HepG2 (cell line): ENCODE measurements around the gene EXOSC6. TPM values are rescaled to one million over a fixed set of nuclear protein-coding genes. Genes with fewer than 3 reads are reported as not detected.

ENCODE experiments used
- ATAC-seq: fragments of 200-7000 bp; cut with Tn5 transposase; 3 replicates; pipeline ENCODE4 v1.9.1; 2020; ENCODE audit warnings: mild to moderate bottlenecking, moderate library complexity
- BruUV-seq: library from RNA; stranded (reverse); fragments of 400-500 nt; replicated peaks from 2 replicates; lab custom pipeline; 2021; lab: Mats Ljungman, UMichigan
- CTCF ChIA-PET: fragments of 300-600 bp; formaldehyde crosslinking; extraction: SDS; loops from one replicate; lab custom pipeline; 2021; ENCODE audit warnings: low total read pairs, inconsistent platforms, low intra/inter-chr PET ratio; lab: Yijun Ruan, JAX
- POLR2A ChIA-PET: fragments of 350-600 bp; sonication (Branson Sonifier 250); formaldehyde crosslinking; loops from one replicate; lab custom pipeline; 2020; ENCODE audit warnings: antibody characterized with exemption, inconsistent platforms; lab: Yijun Ruan, JAX
- DNase-seq: peaks from one replicate; pipeline ENCODE4 v3.0.0-alpha.2; 2015; ENCODE audit warnings: low spot score
- FAIRE-seq: peaks from 3 replicates; lab custom pipeline; 2011; peaks lifted over from hg19 to GRCh38; lab: Jason Lieb, UNC
- H2AFZ ChIP-seq: one replicate; pipeline ENCODE4 v1.6.1; 2011; ENCODE audit warnings: low read length, inconsistent platforms
- H3K27ac ChIP-seq: fragments of 300-600 bp; 3 replicates; pipeline ENCODE4 v1.8.0; 2011; ENCODE audit warnings: mixed run types, mild to moderate bottlenecking, mixed read lengths, low read length, inconsistent platforms; ENCODE audit not compliant: insufficient read depth; ENCODE audit errors: extremely low read length
- H3K27me3 ChIP-seq, 2 experiments: fragments of 200-600 bp in 1 of 2; 2 replicates in 1 of 2; 3 replicates in 1 of 2; pipeline versions ENCODE4 v1.6.0 to v1.8.0; 2011; ENCODE audit warnings: low read length in 2 of 2, mild to moderate bottlenecking in 2 of 2, moderate library complexity in 2 of 2, inconsistent platforms in 1 of 2; ENCODE audit not compliant: insufficient read depth in 2 of 2, control insufficient read depth in 1 of 2
- H3K36me3 ChIP-seq, 2 experiments: fragments of 200-600 bp in 1 of 2; replicated peaks in 1 of 2; 2 replicates in 1 of 2; 3 replicates in 1 of 2; pipeline versions ENCODE4 v1.5.1 to v1.8.0; 2011; ENCODE audit warnings: low read length in 2 of 2, inconsistent platforms in 1 of 2; ENCODE audit not compliant: insufficient read depth in 2 of 2, control insufficient read depth in 1 of 2
- H3K4me1 ChIP-seq: 2 replicates; pipeline ENCODE4 v1.5.1; 2012; ENCODE audit warnings: low read length, inconsistent platforms; ENCODE audit not compliant: insufficient read depth
- H3K4me2 ChIP-seq: 2 replicates; pipeline ENCODE4 v1.6.0; 2011; ENCODE audit warnings: low read depth, low read length, inconsistent platforms
- H3K4me3 ChIP-seq, 3 experiments: fragments of 200-600 bp in 1 of 3; sonication (generic), shearing (Covaris generic) in 1 of 3; replicated peaks in 1 of 3; 2 replicates each; pipeline ENCODE4 v1.5.1; 2011 to 2016; ENCODE audit warnings: low read length in 3 of 3, inconsistent platforms in 2 of 3, low read depth in 2 of 3, mild to moderate bottlenecking in 2 of 3, control low read depth in 1 of 3, mixed read lengths in 1 of 3; ENCODE audit not compliant: insufficient read depth in 1 of 3
- H3K79me2 ChIP-seq: one replicate; pipeline ENCODE4 v1.6.1; 2011; ENCODE audit warnings: low read length, inconsistent platforms; ENCODE audit not compliant: insufficient read depth
- H3K9ac ChIP-seq: 2 replicates; pipeline ENCODE4 v1.6.0; 2011; ENCODE audit warnings: mild to moderate bottlenecking, low read depth, low read length, inconsistent platforms; ENCODE audit not compliant: insufficient read depth
- H3K9me3 ChIP-seq: 2 replicates; pipeline ENCODE4 v1.5.1; 2012; ENCODE audit warnings: mild to moderate bottlenecking, low read length
- H4K20me1 ChIP-seq: 2 replicates; pipeline ENCODE4 v1.6.0; 2011; ENCODE audit warnings: inconsistent platforms, mild to moderate bottlenecking, low read length, moderate library complexity; ENCODE audit not compliant: insufficient read depth
- DPF2 ChIP-seq: sonication (generic); formaldehyde crosslinking; IDR thresholded peaks from 2 replicates; pipeline ENCODE4 v1.4.0; 2020; ENCODE audit warnings: mild to moderate bottlenecking, low read depth, missing genetic modification reagents, borderline replicate concordance
- ETV5 ChIP-seq: IDR thresholded peaks from 2 replicates; pipeline ENCODE4 v1.6.1; 2018; ENCODE audit warnings: missing biosample characterization, missing genetic modification reagents, inconsistent platforms, borderline replicate concordance
- GATAD2A ChIP-seq: IDR thresholded peaks from 2 replicates; pipeline ENCODE4 v1.6.1; 2016
- MXD4 ChIP-seq: IDR thresholded peaks from 2 replicates; pipeline ENCODE4 v1.6.1; 2016; ENCODE audit warnings: mild to moderate bottlenecking, missing biosample characterization, missing genetic modification reagents
- ZNF230 ChIP-seq: sonication (generic); formaldehyde crosslinking; IDR thresholded peaks from 2 replicates; pipeline ENCODE4 v1.4.0; 2020; ENCODE audit warnings: mild to moderate bottlenecking, missing genetic modification reagents
- WGBS: methylation state at CpG from one replicate; pipeline ENCODE4 v1.1.6; 2017; ENCODE audit warnings: low lambda C conversion rate; 5-methylcytosine and 5-hydroxymethylcytosine counted together
- in situ Hi-C: cut with HindIII; loops from 2 replicates; pipeline ENCODE4 v1.10.0; 2017; ENCODE audit warnings: low pct_unique_long_range_greater_than_20kb; ENCODE audit not compliant: extremely low pct_ligation_motif_present
- intact Hi-C: fragments of 100-400 bp; cut with micrococcal nuclease; formaldehyde crosslinking; loops from one replicate; pipeline ENCODE4 v1.10.0; 2022; ENCODE audit not compliant: unreplicated experiment
- polyA plus RNA-seq, 8 experiments: library from polyadenylated mRNA; depleted of rRNA in 3 of 8; stranded (reverse) in 7 of 8; unstranded in 1 of 8; fragments of >200 nt; fragmentation: Illumina TruSeq in 4 of 8; extraction: Trizol in 4 of 8; gene quantifications; 2 replicates each; pipeline versions ENCODE4 v1.2.1 to v1.2.3, GENCODE V29; 2011 to 2016; ENCODE audit warnings: low read depth in 4 of 8, missing spikeins in 1 of 8, mixed read lengths in 1 of 8; ENCODE audit not compliant: insufficient read depth in 1 of 8
- total RNA-seq, 5 experiments: library from RNA; depleted of rRNA; stranded (reverse); fragments of >200 nt; fragmentation: Illumina TruSeq; extraction: Trizol; gene quantifications; 2 replicates each; pipeline ENCODE4 v1.2.3, GENCODE V29; 2016; ENCODE audit warnings: low read depth in 1 of 5
- TF ChIP-seq, protein P1 (sequence below): sonication (generic); formaldehyde crosslinking; IDR thresholded peaks from 2 replicates; pipeline ENCODE4 v1.4.0; 2020; ENCODE audit warnings: missing genetic modification reagents, borderline replicate concordance
- TF ChIP-seq, protein P2 (sequence below): sonication (generic); formaldehyde crosslinking; IDR thresholded peaks from 2 replicates; pipeline ENCODE4 v1.4.0; 2020; ENCODE audit warnings: missing genetic modification reagents, borderline replicate concordance
- TF ChIP-seq, protein P3 (sequence below): sonication (generic); formaldehyde crosslinking; IDR thresholded peaks from 2 replicates; pipeline ENCODE4 v1.4.0; 2020; ENCODE audit warnings: mild to moderate bottlenecking, missing genetic modification reagents, borderline replicate concordance
- TF ChIP-seq, protein P4 (sequence below): IDR thresholded peaks from 2 replicates; pipeline ENCODE4 v1.6.1; 2012; ENCODE audit warnings: low read length, improper control_type of control experiment

The EXOSC6 gene
- total and polyA plus RNA-seq, 2 of the 13 experiments (the other 11 are each of a cell fraction or from before 2014, with no cell fraction given), result 13.1 to 39.9 TPM

DNA sequence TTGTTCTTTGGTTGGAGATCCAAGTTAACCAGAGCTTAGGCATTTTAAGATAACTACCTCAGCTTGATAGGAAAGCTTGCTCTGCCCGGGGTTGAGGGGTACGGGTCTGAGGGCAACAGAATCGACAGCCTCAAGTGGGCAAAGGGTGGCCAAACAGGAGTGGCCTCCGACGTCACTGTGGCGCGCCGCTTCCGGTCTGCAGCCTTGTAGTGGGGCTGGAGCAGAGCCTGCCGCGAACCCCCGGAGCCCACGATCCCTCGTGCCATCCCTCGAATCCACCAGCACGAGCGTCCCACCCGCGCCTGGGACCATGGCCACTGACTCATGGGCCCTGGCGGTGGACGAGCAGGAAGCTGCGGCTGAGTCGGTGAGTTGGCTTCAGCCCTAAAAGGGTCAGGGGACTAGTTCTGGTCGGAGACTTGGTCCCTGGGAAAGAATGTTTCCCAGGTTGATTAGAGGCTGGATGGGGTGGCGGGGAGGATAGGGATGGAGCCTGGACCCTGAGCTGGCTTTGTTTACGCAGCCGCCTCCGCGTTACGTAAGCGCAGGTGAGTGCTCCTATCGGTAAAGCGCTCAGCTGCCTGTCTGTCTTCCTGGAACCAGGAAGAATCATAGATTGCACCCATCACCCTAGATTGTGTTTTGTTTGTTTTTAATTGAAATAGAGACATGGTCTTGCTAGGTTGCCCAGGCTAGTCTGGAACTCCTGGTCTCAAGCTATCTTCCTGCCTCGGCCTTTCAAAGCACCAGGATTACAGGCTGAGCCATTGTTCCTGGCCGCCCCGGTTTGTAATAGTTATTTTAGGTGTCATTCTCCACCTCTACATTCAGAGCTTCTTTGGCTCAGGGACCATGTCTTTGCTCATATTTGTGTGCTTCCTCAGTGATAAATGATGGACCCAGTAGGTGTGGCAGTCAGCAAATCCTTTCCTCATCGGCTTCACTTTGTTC is 47.5 kb upstream of the EXOSC6 start, which contains the start of gene DDX19B:
Gene DDX19B (plus strand): TSS at position 199 of the 951 bp plus-strand sequence. CDS start 112 bp downstream, at position 311.
- peak within 1 kb of the TSS; percentile 75 to 91 (median 75) for H3K4me3 ChIP-seq
- peaks cover 1 to 6% of the 10 kb centered on the region in 2 experiments; a peak in 3 of 5 replicates for H3K36me3 ChIP-seq
- TSS peak; percentile 100 for BruUV-seq
- H4K20me1 ChIP-seq, result no peaks in the 10 kb centered on the region
- H3K4me1 ChIP-seq, result peaks cover 52% of the 10 kb centered on the region
- H2AFZ ChIP-seq, result peak within 1 kb of the TSS; percentile 29
- peaks cover 8% of the 10 kb centered on the region for H3K9me3 ChIP-seq
- POLR2A ChIA-PET, result interaction anchor here (0.7 to 6.2 kb wide), 20 partner anchors 8 to 225 kb away, joined by 3 to 160 read pairs (median 4); partner anchors contain the start of genes AARS1, DDX19A and EXOSC6
- H3K4me2 ChIP-seq, result peak within 1 kb of the TSS; percentile 84
- in situ Hi-C loops, result no loop called here
- H3K9ac ChIP-seq, result peak within 1 kb of the TSS; percentile 92
- peak within 1 kb of the TSS; percentile 95 for H3K27ac ChIP-seq
- intact Hi-C loops, result loop anchor here (2.0 kb wide), 1 partner anchor 48 kb away; the partner anchor contains the start of gene DDX19A
- FAIRE-seq (peak; percentile 76), DNase-seq (peak; percentile 90), ATAC-seq (peak; percentile 92)
- under 1% methylated on average over 25 of the region's 37 CpGs for WGBS
- H3K27me3 ChIP-seq, result no peaks in the 10 kb centered on the region
- CTCF ChIA-PET, result no interaction called here
- peaks cover 52% of the 10 kb centered on the region for H3K79me2 ChIP-seq
- TF ChIP-seq, protein P1, sequence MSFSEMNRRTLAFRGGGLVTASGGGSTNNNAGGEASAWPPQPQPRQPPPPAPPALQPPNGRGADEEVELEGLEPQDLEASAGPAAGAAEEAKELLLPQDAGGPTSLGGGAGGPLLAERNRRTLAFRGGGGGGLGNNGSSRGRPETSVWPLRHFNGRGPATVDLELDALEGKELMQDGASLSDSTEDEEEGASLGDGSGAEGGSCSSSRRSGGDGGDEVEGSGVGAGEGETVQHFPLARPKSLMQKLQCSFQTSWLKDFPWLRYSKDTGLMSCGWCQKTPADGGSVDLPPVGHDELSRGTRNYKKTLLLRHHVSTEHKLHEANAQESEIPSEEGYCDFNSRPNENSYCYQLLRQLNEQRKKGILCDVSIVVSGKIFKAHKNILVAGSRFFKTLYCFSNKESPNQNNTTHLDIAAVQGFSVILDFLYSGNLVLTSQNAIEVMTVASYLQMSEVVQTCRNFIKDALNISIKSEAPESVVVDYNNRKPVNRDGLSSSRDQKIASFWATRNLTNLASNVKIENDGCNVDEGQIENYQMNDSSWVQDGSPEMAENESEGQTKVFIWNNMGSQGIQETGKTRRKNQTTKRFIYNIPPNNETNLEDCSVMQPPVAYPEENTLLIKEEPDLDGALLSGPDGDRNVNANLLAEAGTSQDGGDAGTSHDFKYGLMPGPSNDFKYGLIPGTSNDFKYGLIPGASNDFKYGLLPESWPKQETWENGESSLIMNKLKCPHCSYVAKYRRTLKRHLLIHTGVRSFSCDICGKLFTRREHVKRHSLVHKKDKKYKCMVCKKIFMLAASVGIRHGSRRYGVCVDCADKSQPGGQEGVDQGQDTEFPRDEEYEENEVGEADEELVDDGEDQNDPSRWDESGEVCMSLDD (CRISPR knock-in tag), result no peak
- TF ChIP-seq ZNF230 (CRISPR knock-in tag) (peak; percentile 90; the same call in 1 of the 2 replicates), DPF2 (0 out of 2 replicates have a peak, but pooled peaks have one; percentile 23), MXD4 (peak; percentile 93; the same call in 1 of the 2 replicates), GATAD2A (CRISPR knock-in tag) (peak; percentile 84), ETV5 (peak; percentile 94)
- TF ChIP-seq, protein P2, sequence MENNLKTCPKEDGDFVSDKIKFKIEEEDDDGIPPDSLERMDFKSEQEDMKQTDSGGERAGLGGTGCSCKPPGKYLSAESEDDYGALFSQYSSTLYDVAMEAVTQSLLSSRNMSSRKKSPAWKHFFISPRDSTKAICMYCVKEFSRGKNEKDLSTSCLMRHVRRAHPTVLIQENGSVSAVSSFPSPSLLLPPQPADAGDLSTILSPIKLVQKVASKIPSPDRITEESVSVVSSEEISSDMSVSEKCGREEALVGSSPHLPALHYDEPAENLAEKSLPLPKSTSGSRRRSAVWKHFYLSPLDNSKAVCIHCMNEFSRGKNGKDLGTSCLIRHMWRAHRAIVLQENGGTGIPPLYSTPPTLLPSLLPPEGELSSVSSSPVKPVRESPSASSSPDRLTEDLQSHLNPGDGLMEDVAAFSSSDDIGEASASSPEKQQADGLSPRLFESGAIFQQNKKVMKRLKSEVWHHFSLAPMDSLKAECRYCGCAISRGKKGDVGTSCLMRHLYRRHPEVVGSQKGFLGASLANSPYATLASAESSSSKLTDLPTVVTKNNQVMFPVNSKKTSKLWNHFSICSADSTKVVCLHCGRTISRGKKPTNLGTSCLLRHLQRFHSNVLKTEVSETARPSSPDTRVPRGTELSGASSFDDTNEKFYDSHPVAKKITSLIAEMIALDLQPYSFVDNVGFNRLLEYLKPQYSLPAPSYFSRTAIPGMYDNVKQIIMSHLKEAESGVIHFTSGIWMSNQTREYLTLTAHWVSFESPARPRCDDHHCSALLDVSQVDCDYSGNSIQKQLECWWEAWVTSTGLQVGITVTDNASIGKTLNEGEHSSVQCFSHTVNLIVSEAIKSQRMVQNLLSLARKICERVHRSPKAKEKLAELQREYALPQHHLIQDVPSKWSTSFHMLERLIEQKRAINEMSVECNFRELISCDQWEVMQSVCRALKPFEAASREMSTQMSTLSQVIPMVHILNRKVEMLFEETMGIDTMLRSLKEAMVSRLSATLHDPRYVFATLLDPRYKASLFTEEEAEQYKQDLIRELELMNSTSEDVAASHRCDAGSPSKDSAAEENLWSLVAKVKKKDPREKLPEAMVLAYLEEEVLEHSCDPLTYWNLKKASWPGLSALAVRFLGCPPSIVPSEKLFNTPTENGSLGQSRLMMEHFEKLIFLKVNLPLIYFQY, result no peak
- TF ChIP-seq, protein P3, sequence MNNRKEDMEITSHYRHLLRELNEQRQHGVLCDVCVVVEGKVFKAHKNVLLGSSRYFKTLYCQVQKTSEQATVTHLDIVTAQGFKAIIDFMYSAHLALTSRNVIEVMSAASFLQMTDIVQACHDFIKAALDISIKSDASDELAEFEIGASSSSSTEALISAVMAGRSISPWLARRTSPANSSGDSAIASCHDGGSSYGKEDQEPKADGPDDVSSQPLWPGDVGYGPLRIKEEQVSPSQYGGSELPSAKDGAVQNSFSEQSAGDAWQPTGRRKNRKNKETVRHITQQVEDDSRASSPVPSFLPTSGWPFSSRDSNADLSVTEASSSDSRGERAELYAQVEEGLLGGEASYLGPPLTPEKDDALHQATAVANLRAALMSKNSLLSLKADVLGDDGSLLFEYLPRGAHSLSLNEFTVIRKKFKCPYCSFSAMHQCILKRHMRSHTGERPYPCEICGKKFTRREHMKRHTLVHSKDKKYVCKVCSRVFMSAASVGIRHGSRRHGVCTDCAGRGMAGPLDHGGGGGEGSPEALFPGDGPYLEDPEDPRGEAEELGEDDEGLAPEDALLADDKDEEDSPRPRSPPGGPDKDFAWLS (CRISPR knock-in tag), result no peak; the same call in 1 of the 2 replicates
- TF ChIP-seq, protein P4, sequence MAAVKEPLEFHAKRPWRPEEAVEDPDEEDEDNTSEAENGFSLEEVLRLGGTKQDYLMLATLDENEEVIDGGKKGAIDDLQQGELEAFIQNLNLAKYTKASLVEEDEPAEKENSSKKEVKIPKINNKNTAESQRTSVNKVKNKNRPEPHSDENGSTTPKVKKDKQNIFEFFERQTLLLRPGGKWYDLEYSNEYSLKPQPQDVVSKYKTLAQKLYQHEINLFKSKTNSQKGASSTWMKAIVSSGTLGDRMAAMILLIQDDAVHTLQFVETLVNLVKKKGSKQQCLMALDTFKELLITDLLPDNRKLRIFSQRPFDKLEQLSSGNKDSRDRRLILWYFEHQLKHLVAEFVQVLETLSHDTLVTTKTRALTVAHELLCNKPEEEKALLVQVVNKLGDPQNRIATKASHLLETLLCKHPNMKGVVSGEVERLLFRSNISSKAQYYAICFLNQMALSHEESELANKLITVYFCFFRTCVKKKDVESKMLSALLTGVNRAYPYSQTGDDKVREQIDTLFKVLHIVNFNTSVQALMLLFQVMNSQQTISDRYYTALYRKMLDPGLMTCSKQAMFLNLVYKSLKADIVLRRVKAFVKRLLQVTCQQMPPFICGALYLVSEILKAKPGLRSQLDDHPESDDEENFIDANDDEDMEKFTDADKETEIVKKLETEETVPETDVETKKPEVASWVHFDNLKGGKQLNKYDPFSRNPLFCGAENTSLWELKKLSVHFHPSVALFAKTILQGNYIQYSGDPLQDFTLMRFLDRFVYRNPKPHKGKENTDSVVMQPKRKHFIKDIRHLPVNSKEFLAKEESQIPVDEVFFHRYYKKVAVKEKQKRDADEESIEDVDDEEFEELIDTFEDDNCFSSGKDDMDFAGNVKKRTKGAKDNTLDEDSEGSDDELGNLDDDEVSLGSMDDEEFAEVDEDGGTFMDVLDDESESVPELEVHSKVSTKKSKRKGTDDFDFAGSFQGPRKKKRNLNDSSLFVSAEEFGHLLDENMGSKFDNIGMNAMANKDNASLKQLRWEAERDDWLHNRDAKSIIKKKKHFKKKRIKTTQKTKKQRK, result no peak
